ENCODE results near the gene COX8A.

Gene COX8A

DNA sequence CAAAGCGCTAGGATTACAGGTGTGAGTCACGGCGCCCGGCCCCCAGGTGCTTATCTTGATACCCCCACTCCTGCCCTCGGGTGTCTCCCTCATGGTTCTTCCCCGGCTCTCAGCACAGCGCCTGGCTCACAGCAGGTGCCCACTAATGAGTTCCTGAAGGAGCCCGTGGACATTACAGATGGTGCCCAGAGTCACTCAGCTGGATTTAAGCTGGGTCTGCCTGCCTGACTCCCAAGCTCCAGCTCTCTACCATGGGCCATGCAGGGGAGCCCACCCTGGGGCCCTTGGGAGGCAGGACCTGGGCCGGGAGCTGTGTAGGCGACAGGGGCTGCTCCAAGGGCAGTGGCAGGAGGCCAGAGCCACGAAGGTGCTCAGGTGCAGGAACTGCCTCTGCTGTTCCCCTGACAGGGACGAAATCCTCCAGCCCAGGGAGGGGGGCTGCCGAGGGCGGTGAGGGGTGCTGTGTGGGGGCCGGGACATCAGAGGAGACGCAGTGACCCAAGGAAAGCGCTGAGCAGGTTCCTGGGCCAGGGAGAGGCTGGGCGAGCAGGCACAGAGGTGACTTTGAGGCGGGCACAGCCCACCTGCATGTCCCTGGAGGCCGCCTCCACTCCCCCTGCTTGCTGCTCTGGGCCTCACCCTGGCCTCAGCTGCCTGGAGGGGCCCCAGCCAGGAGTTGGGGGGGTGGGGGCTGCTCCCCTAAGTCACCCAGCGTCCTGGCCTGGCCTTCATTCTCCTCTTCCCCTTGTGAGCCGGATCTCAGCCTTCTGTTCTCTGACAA, 46.7 kb downstream of the COX8A start:
- TF ChIP-seq, protein P1, sequence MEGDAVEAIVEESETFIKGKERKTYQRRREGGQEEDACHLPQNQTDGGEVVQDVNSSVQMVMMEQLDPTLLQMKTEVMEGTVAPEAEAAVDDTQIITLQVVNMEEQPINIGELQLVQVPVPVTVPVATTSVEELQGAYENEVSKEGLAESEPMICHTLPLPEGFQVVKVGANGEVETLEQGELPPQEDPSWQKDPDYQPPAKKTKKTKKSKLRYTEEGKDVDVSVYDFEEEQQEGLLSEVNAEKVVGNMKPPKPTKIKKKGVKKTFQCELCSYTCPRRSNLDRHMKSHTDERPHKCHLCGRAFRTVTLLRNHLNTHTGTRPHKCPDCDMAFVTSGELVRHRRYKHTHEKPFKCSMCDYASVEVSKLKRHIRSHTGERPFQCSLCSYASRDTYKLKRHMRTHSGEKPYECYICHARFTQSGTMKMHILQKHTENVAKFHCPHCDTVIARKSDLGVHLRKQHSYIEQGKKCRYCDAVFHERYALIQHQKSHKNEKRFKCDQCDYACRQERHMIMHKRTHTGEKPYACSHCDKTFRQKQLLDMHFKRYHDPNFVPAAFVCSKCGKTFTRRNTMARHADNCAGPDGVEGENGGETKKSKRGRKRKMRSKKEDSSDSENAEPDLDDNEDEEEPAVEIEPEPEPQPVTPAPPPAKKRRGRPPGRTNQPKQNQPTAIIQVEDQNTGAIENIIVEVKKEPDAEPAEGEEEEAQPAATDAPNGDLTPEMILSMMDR (IDR thresholded peaks at IDR 0.05; ENCODE audit: low read length, missing control alignments), result no peak
- DNase-seq (ENCODE audit: low read depth), result no peak
- H3K4me3 ChIP-seq (replicated peaks; ENCODE audit: low read depth, low read length), result no peak overlapping the region

DNA sequence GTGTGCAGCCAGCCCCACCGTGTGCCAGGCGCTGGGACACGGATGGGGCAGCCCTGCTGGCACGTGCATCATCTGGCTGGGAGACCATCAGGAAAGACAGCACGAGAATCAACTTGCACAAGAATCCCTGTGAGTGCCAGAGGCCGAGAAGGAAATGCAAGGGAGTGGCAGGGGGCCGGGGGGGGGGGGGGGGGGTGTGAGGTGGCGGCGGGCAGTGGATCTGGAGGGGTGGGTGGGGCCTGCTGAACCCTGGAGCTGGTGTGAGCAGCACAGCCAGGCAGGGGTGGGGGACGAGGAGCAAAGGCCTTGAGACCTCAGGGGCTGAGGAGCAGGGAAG, 47.3 kb downstream of the COX8A start:
- TF ChIP-seq, protein P1 (IDR thresholded peaks at IDR 0.05; ENCODE audit: low read length, missing control alignments), result no peak
- H3K4me3 ChIP-seq (replicated peaks; ENCODE audit: low read depth, low read length), result no peak overlapping the region
- DNase-seq (ENCODE audit: low read depth), result no peak

DNA sequence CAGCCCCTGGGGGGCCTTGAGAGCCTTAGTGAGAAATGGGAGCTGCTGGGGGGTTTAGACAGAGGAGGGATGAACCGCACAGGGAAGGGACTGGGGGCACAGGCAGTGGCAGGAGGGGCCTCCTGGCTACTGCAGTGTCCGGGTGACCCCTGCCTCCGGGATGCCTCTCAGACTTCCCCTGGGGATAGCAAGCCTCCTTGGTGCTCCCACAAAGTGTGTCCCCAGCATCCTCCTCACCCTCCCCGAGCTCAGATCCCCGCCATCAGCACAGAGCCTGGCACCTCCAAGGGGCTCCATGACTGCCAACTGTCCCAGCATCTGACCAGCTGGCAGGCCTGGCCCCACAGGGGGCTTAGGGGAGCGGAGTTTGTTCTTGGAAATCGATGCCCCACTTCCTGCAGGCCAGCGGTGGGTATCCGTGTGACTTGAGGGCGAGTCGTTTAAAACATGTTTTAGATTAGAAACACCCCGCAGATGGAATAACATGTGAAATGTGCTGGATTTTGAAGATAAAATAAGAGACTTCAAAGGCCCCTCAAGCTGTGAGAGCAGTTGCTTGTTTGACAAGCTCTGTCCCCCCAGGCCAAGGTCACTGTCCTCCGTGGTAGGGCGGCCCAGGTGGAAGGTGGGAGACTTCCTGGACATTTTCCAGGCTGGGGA, 47.8 kb downstream of the COX8A start:
- TF ChIP-seq, protein P1 (IDR thresholded peaks at IDR 0.05; ENCODE audit: low read length, missing control alignments), result no peak
- no peak overlapping the region for H3K4me3 ChIP-seq (replicated peaks; ENCODE audit: low read depth, low read length)
- no peak for DNase-seq (ENCODE audit: low read depth)

DNA sequence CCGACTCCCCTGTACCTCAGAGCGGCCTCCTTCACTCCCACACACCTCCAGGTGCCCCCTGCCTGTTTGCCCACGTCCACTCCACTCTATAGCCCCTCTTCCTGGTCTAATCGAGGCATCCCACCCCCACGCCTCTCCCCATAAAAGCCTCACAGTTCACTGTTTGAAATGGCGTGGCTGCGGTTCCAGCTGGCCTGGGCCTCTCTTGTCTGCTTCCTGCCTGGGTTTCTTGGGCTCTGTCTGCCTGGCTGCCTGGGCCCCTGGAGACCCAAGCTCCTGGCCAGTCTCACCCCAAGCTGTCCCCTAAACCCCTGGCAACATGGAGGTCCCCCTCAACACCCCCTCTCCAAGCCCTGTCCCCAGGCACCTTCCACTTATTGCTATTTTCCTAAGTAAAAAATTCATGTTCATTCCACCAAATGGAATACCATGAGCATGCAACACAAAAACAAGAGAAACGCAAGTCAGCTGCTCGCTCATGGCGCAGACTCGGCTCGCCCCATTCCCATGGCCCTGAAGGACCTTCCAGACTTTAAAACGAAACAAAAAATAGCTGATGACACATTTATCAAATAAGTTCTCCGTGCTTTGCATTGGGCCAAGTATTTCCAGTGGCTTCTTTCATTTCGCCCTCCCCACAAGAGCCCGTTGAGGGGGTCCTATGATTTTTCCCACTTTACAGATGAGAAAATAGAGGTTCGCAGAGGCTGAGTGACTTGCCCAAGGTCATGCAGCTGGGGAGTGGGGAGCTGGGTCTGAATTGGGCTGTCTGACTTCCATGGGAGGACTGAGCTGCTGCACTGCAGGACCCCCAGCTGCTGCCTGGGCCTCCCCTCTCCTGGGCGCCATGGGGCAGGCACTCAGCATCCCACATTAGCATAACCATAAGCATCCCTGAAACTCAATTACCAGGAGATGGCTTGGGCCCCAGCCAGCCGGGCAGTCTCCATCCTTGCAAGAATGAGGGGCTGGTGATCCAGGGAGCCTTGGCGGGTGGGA, 49.6 kb downstream of the COX8A start:
- no peak for DNase-seq (ENCODE audit: low read depth)
- TF ChIP-seq, protein P1 (IDR thresholded peaks at IDR 0.05; ENCODE audit: low read length, missing control alignments), result no peak
- no peak overlapping the region for H3K4me3 ChIP-seq (replicated peaks; ENCODE audit: low read depth, low read length)

DNA sequence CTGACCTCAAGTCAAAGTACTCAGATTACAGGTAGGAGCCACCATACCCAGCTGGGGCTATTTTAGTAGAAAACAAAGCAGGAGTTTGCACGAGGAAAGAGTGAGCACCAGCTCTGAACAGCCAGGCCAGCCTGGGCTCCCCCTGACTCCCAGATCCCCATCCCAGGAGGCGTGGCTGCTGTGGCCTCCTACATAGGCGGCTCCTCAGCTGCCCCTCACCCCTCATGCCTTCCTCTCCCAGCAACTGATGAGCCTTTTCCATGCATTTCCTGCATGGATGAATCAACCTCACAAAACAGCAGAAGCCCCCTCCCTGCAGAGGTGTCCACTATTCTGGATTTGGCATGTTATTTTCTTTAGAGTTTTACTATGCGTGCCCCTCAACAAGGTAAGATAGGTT, 50.8 kb downstream of the COX8A start:
- DNase-seq (ENCODE audit: low read depth), result no peak
- no peak overlapping the region for H3K4me3 ChIP-seq (replicated peaks; ENCODE audit: low read depth, low read length)
- TF ChIP-seq, protein P1 (IDR thresholded peaks at IDR 0.05; ENCODE audit: low read length, missing control alignments), result no peak
